Activated CD8-positive, alpha-beta memory T cell treated with anti-CD3 and anti-CD28 coated beads for 48 hours (primary cell): ENCODE measurements around the gene KIF27.
"Not testable (repeated sequence)": the region's sequence is repeated elsewhere in the genome, so short reads cannot be mapped to it uniquely, and the experiment has no call there.

Experiments used
- DNase-seq, 3 experiments: peaks; one replicate each; pipeline ENCODE4 v3.0.0-alpha.2; 2020; ENCODE audit warnings: low read depth in 2 of 3, low spot score in 2 of 3

The KIF27 gene

GRCh38 chr9:83932011-83932410 lies 10.8 kb upstream of the KIF27 start:
- no peak for DNase-seq

- no peak for DNase-seq
Observed at GRCh38 chr9:83930881-83931280, 9.6 kb upstream of the KIF27 start.

DNA sequence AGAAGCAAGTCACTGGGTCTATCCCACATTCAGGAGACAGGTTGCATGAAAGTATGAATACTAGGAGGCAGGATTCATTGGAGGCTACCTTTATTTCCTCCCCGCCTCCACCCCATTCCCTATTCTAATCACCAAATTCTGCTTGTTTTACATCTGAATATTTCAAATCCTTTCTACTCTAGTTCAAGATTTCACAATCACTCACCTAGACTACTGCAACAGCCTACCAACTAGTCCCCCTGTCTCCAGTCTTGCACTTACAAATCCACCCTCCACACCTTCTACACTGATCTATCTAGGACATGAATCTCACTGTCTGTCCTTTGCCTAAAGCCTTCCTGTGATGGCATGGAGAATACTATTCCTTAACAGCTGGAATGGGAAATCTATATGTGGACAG lies 6.4 kb upstream of the KIF27 start:
- no peak for DNase-seq

DNA sequence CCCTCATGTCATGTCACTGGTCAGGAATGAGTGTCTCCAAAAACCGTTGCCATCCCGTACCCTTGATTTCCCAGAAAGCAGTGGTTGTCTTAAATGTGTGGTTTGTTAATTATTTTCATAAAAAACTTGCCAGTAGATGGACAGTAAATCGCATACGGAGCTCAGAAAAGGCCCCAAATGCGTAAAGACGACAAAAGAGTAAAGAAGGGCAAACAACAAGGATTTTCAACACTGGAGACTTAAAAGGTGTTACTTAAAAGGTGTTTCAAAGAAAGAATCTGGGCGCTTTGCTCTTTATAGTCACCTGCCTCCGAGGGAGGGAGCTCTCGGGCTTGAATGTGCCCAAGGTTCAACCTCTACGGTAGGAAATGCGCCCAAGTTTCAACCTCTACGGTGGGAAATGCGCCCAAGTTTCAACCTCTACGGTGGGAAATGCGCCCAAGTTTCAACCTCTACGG lies 734 bp downstream of the KIF27 start:
- no peak for DNase-seq

DNA sequence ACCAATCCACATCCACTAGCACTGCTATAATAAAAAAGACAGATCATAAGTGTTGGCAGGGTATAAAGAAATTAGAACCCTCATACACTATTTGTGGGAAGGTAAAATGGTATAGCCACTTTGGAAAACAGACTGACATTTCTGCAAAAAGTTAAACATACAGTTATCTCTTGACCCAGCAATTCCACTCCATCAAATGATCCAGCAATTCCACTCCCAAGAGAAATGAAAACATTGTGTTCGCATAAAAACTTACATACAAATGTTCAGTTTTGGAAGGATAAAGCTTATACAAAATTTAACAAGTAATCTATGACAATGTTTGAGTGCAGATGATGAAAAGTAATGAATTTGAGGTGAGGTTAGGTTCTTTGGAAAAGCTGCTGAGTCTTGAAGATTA lies 2.1 kb downstream of the KIF27 start:
- no peak for DNase-seq

DNA sequence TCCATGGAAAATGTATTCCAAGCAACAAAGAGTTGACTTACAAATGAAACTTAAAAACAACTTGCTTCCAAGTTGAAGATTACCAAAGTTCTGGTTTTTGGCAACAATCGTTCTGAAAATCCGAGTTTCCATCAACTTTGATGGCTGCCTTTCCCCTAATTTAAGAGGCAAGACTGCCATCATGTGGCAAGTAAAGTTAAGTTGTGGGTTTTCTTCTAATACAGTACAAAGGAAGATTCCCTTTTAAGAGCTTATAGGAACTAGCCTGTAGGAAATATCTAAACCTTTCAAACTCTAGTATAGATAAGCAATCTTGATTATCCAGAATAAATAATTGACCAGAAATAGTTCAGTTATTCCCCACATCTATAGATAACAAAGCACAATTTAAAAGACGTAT lies 9.0 kb downstream of the KIF27 start:
- not testable (repeated sequence) for DNase-seq

- DNase-seq = no peak
Observed at GRCh38 chr9:83906144-83906543, 15.1 kb downstream of the KIF27 start.

- DNase-seq = not testable (repeated sequence)
Observed at GRCh38 chr9:83900615-83901014, 20.6 kb downstream of the KIF27 start.

DNA sequence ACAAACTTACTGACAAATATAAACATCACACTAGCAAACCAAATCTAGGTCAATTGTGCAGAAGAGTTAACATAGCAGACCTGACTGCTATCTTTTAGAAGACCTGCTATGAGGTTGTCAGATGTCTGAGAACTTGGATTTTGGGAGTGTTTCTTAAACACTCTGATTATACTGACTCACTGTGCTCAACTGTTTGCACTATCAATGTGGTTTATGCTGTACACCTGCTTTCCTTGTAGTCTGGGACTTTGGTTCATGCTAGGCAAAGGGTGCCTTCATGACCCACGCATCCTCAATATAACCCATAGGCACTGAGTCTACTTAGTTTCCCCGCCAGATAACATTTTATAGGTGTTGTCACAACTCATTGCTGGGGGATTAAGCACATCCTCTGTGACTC lies 26.9 kb downstream of the KIF27 start:
- not testable (repeated sequence) for DNase-seq

DNA sequence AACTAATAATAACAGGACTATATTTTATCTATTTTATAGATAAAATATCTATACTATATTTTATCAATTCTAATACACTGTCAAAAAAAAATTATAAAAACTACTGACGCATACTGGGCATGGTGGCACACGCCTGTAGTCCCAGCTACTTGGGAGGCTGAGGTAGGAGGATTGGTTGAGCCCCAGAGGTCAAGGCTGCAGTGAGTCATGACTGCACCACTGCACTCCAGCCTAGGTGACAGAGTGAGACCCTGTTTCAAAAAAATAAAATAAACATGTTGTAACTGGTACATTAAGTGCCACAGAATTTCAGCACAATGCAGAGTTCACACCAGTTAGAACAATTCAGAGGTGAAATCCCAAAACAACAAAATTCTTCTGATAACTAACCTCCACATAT lies 34.7 kb downstream of the KIF27 start:
- DNase-seq = not testable (repeated sequence)

DNA sequence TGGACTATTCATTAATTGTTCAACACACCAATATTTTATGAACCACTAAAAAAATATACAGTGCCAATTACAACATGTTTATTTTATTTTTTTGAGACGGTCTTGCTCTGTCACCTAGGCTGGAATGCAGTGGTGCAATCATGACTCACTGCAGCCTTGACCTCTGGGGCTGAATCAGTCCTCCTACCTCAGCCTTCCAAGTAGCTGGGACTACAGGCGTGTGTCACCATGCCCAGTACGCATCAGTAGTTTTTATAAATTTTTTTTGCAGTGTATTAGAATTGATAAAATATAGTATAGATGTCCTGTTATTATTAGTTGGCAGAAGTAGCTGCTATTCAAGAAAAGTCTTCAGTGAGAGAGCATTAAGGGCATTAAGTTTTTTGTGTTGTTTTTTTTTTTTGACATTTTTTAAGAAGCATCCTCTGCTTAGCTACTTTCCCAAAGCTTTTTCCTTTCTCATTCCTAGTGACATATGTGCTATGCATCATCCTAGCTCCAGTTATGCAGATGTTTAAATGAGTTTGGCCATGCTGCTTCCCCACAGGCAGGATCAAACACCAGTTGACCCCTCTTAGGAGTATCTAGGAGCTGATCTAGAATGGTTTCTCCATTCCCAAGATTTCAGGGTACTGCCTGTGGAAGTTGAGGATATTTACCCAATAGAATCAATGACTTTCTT lies 35.5 kb downstream of the KIF27 start:
- not testable (repeated sequence) for DNase-seq

GRCh38 chr9:83881687-83882408 lies 39.4 kb downstream of the KIF27 start:
- not testable (repeated sequence) for DNase-seq

- DNase-seq = not testable (repeated sequence)
Observed at GRCh38 chr9:83875559-83875958, 45.7 kb downstream of the KIF27 start.

DNA sequence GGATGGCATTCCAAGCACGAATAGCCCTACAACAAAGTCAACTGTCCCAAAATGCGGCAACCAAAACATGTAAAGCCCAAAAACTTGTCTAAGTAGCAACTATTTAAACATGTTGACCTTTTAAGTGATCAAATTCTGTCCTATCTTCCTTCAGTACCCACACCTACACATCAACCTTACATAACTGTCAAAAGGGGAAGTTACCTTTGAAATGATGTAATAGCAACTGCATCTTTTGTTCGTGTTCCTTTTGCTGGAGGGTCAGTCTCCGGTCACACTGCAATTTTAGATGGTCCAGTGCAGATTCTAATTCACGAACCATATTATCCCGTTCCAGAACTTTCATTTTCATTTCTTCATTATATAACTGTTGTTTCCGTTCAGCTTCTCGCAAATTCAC lies 71.3 kb downstream of the KIF27 start:
- DNase-seq = not testable (repeated sequence)

GRCh38 chr9:83837070-83837643 lies 84.1 kb downstream of the KIF27 start:
- DNase-seq = not testable (repeated sequence)

DNA sequence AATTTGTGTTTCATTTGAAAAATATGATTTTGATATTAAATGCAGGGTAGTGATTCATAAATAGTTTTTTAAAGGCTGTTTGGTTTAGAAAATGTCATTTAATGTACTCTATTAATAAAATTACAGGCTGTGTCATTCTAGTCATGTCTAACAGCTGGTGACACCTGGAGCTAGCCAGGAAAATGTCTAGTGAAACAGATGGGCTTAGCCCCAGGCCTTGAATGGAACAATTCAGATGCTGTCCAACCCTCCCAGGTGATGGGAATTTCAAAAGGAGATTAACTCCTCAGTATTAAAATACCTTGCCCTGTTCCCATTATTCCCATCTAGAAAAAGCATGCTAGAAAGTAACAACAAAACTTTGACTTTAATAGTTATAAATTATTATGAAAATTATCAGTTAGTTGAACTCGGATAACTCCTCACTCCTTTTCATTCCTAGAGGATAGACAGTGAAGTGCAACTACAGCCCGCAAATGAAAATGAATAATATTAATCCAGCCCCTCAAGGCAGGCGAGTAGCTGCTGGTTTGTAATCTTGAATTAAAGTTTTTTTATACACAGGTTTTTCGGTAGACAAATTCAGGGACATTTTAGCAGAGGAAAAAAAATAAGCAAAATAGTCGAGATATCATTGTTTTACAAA lies 90.7 kb downstream of the KIF27 start:
- DNase-seq = not testable (repeated sequence)

DNA sequence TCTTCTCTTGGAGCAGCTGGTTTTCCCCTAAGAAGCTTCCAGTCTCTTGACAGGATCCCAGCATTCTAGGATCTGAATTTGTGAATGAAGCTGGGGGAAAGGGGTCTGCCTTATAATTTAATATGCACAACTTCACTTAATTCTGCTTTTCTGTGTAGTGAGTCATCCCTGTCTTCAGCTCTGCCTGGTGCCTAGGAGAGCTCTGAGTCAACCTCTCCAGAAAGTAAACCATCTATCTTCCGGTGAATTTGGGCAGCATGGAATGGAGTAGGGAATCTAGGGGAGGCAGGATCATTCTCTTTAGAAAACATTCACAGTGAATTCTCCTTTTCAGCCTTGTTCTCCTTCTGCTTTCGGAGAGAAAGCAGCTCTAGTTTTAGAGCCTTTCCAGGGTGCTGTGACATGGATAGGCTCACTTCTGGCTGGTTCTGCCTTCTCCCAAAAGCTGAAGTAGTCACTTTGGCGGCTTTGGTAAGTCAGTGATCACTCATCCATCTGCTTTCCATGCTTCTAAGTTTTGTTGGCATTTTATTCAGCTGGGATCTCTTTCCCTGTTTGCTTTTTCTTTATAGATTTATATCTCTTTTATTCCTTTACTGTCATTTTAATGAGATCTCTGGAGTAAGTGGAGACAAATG lies 96.1 kb downstream of the KIF27 start:
- DNase-seq = not testable (repeated sequence)

DNA sequence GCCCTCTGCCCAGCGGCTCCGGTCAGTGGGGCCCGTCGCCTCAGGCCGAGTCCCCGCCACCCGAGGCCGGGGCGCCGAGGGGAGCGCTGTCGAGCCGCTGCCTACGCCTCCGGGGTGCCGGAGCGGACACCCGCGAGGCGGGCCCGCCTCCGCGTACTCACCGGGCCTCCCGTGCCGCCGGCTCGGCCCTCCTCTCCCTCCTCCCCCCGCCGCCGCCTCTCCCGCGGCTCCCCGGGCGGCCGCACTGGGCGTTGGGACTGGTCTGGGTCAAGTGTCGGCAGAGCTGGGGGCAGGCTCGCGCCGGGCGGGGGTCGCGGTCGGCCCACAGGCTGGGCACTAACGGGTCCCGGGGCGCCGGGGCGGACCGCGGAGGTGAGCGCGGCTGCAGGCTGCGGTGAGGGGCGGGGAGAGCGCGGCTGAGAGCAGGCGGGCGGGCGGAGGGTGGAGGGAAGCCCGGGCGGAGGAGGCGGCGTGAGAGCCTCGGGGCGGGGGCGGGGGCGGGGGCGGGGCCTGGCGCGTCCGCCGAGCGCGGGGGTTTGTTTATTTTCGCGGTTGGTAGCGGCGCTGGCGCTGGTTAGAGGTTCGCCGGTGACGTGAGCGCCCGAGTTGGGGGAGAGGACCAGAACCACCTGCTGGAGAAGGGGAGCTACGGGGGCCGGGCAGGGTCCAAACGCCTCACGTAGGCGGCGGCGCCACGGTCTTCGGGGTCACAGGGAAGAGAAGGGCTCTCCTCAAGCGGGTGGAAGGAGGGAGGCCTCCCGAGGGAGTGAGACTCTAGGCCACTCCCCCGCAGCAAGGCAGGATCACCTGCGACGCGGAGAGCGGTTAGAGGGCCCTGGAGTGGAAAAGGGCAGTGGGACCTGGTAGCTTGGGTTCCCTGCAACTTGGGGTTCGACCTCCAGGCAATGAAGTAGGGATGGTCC lies 103.6 kb downstream of the KIF27 start, which contains the start of gene GKAP1:
TSS of gene GKAP1 (minus strand) at position 414 of the 923 bp plus-strand sequence. CDS start 11,252 bp downstream, outside the sequence.
- peak; percentile 30 to 56 (median 36) for DNase-seq

DNA sequence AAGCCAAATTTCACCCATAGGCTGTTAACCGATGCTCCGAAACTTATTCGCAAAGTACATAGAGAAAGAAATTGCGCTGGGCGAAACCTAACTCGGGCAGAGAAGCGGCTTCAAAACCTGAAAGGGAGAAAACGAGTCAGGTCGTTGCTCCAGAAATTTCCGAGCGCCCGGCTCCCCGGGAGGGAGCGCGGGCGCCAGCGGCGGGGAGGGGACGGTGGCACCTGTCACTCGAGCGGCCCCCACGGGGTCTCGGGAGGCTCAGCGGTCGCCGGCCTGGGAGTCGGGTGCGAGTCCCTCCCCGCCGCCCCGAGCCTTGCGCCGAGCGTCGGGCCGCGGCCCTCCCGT lies 104.2 kb downstream of the KIF27 start:
- peak in 2 of 3 experiments; percentile 3 to 9 for DNase-seq

- not testable (repeated sequence) for DNase-seq
Observed at GRCh38 chr9:83815120-83815519, 106.1 kb downstream of the KIF27 start.
